GM21529 (cell line): ENCODE results near the gene SMYD3.
"Not testable (repeated sequence)": the region's sequence is repeated elsewhere in the genome, so short reads cannot be mapped to it uniquely, and the experiment has no call there.

Experiments
- ATAC-seq: cut with Tn5 transposase; IDR thresholded peaks from one replicate; pipeline ENCODE4 v1.9.1; 2021; ENCODE audit not compliant: unreplicated experiment

SMYD3 gene

GRCh38 chr1:245972476-245972875, 534.6 kb downstream of the SMYD3 start:
- no peak for ATAC-seq

- ATAC-seq, result no peak
Measured at GRCh38 chr1:245971711-245972085, 535.4 kb downstream of the SMYD3 start.

GRCh38 chr1:245971076-245971710, 535.9 kb downstream of the SMYD3 start:
- not testable (repeated sequence) for ATAC-seq

- no peak for ATAC-seq
Measured at GRCh38 chr1:245969283-245969682, 537.8 kb downstream of the SMYD3 start.

- no peak for ATAC-seq
Measured at GRCh38 chr1:245968775-245969174, 538.3 kb downstream of the SMYD3 start.

GRCh38 chr1:245965398-245965797, 541.7 kb downstream of the SMYD3 start:
- no peak for ATAC-seq

- ATAC-seq, result no peak
Measured at GRCh38 chr1:245963649-245964048, 543.4 kb downstream of the SMYD3 start.

- ATAC-seq, result no peak
Measured at GRCh38 chr1:245962453-245962852, 544.6 kb downstream of the SMYD3 start.

- ATAC-seq, result no peak
Measured at GRCh38 chr1:245961137-245961540, 545.9 kb downstream of the SMYD3 start.

GRCh38 chr1:245960171-245960570, 546.9 kb downstream of the SMYD3 start:
- no peak for ATAC-seq

- ATAC-seq, result no peak
Measured at GRCh38 chr1:245958016-245958415, 549.1 kb downstream of the SMYD3 start.

- no peak for ATAC-seq
Measured at GRCh38 chr1:245957427-245957826, 549.7 kb downstream of the SMYD3 start.

GRCh38 chr1:245956225-245956624, 550.9 kb downstream of the SMYD3 start:
- no peak for ATAC-seq

GRCh38 chr1:245953876-245954660, 553.0 kb downstream of the SMYD3 start:
- peak; percentile 58 for ATAC-seq

GRCh38 chr1:245952383-245953026, 554.6 kb downstream of the SMYD3 start:
- no peak for ATAC-seq

GRCh38 chr1:245948786-245949185, 558.3 kb downstream of the SMYD3 start:
- no peak for ATAC-seq

GRCh38 chr1:245946905-245947304, 560.2 kb downstream of the SMYD3 start:
- no peak for ATAC-seq

- ATAC-seq, result not testable (repeated sequence)
Measured at GRCh38 chr1:245945136-245945535, 561.9 kb downstream of the SMYD3 start.

GRCh38 chr1:245942856-245943255, 564.2 kb downstream of the SMYD3 start:
- no peak for ATAC-seq

GRCh38 chr1:245941771-245942170, 565.3 kb downstream of the SMYD3 start:
- ATAC-seq, result not testable (repeated sequence)

- no peak for ATAC-seq
Measured at GRCh38 chr1:245939756-245940345, 567.2 kb downstream of the SMYD3 start.

- no peak for ATAC-seq
Measured at GRCh38 chr1:245938046-245938435, 569.0 kb downstream of the SMYD3 start.
